GM23248 (cell line): ENCODE measurements around the gene PCMTD2. TPM values are rescaled to one million over a fixed set of nuclear protein-coding genes. Genes with fewer than 3 reads are reported as not detected.

Experiments
- DNase-seq: peaks from one replicate; pipeline ENCODE4 v3.0.0-alpha.2; 2015
- H2AFZ ChIP-seq: fragments of 200-600 bp; sonication (generic); 2 replicates; pipeline ENCODE4 v1.6.1; 2016; ENCODE audit warnings: antibody characterized with exemption
- H3F3A ChIP-seq: fragments of 200-600 bp; sonication (generic); 2 replicates; pipeline ENCODE4 v1.6.1; 2016; ENCODE audit warnings: mild to moderate bottlenecking, antibody characterized with exemption, mixed run types; ENCODE audit not compliant: insufficient read depth
- H3K27ac ChIP-seq: fragments of 200-600 bp; sonication (generic); 2 replicates; pipeline ENCODE4 v1.5.1; 2016; ENCODE audit warnings: mild to moderate bottlenecking
- H3K27me3 ChIP-seq: fragments of 200-600 bp; sonication (generic); replicated peaks from 2 replicates; pipeline ENCODE4 v1.6.1; 2016; ENCODE audit warnings: mild to moderate bottlenecking; ENCODE audit not compliant: insufficient read depth
- H3K36me3 ChIP-seq: fragments of 200-600 bp; sonication (generic); 2 replicates; pipeline ENCODE4 v1.6.1; 2016; ENCODE audit warnings: low read depth, mild to moderate bottlenecking
- H3K4me1 ChIP-seq: fragments of 200-600 bp; sonication (generic); 2 replicates; pipeline ENCODE4 v1.6.1; 2016; ENCODE audit warnings: mild to moderate bottlenecking; ENCODE audit not compliant: insufficient read depth
- H3K4me2 ChIP-seq: fragments of 200-600 bp; sonication (generic); one replicate; pipeline ENCODE4 v1.6.1; 2016; ENCODE audit warnings: mild to moderate bottlenecking; ENCODE audit not compliant: unreplicated experiment
- H3K4me3 ChIP-seq: fragments of 200-600 bp; sonication (generic); 2 replicates; pipeline ENCODE4 v1.5.1; 2016; ENCODE audit warnings: mild to moderate bottlenecking
- H3K79me2 ChIP-seq: fragments of 200-600 bp; sonication (generic); 2 replicates; pipeline ENCODE4 v1.6.1; 2016; ENCODE audit warnings: mild to moderate bottlenecking; ENCODE audit not compliant: insufficient read depth
- H3K9ac ChIP-seq: fragments of 200-600 bp; sonication (generic); 2 replicates; pipeline ENCODE4 v1.6.1; 2016; ENCODE audit warnings: mild to moderate bottlenecking
- H3K9me2 ChIP-seq: fragments of 200-600 bp; sonication (generic); 2 replicates; pipeline ENCODE4 v1.6.1; 2016; ENCODE audit warnings: mixed run types, mild to moderate bottlenecking, moderate library complexity; ENCODE audit not compliant: insufficient read depth
- H3K9me3 ChIP-seq: fragments of 200-600 bp; sonication (generic); one replicate; pipeline ENCODE4 v1.6.1; 2017; ENCODE audit warnings: low read depth
- H4K20me1 ChIP-seq: fragments of 200-600 bp; sonication (generic); 2 replicates; pipeline ENCODE4 v1.6.0; 2016; ENCODE audit not compliant: insufficient read depth
- EZH2 ChIP-seq: fragments of 200-600 bp; sonication (generic); IDR thresholded peaks from 2 replicates; pipeline ENCODE4 v1.6.1; 2018; ENCODE audit warnings: antibody characterized with exemption, mild to moderate bottlenecking; ENCODE audit not compliant: insufficient read depth, poor library complexity, severe bottlenecking
- EZH2phosphoT487 ChIP-seq: fragments of 200-600 bp; sonication (generic); IDR thresholded peaks from 2 replicates; pipeline ENCODE4 v1.6.1; 2018; ENCODE audit warnings: antibody characterized with exemption, moderate library complexity, mild to moderate bottlenecking, low read depth; ENCODE audit not compliant: insufficient read depth
- WGBS, 2 experiments: methylation state at CpG; one replicate each; pipeline ENCODE4 v1.1.6; 2015 to 2017; ENCODE audit warnings: low lambda C conversion rate in 2 of 2, low coverage in 1 of 2; ENCODE audit errors: missing lambda C conversion rate in 2 of 2; 5-methylcytosine and 5-hydroxymethylcytosine counted together
- in situ Hi-C: fragments of 300-500 bp; cut with MboI; formaldehyde crosslinking; loops from 2 replicates; pipeline ENCODE4 v1.15.0; 2020
- polyA plus RNA-seq: library from polyadenylated mRNA; unstranded; fragments of >200 nt; fragmentation: Nextera tagmentation; extraction: Ambion mirVana; gene quantifications from 2 replicates; pipeline ENCODE4 v1.2.1, GENCODE V29; 2016
- total RNA-seq: library from RNA; depleted of rRNA; stranded (reverse); fragments of >200 nt; shearing (Covaris generic); gene quantifications from 2 replicates; pipeline ENCODE4 v1.2.3, GENCODE V29; 2014

The PCMTD2 gene
- total and polyA plus RNA-seq, 2 experiments from 2014 or later, result 21.1 to 34.3 TPM

DNA sequence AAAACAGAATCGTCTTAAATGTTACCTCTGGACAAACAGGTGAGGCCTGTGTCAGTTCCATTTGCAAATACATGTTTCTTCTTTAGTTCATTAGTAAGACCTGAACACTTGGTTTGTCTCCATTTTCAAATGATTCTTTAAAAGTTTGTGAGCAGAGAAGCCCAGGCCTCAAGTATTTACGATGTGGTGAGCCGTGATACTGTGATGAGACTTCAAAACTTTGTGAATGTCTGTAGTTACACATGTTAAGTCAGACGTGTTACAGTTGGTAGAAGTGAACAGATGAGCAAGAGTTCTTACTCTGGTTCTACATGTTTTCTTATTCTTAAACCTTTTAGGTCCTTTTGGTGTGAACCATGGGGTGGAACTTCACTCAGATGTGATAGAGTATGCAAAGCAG lies 8.5 kb downstream of the PCMTD2 start:
- TF ChIP-seq EZH2 (no peak), EZH2phosphoT487 (no peak)
- Histone ChIP-seq H3K27ac (no peak overlapping the region), H3K9me3 (no peaks in the 10 kb centered on the region), H3K9me2 (no peaks in the 10 kb centered on the region), H3F3A (no peaks in the 10 kb centered on the region), H3K36me3 (peaks cover 9% of the 10 kb centered on the region; the same call in 1 of the 2 replicates), H3K4me3 (no peak overlapping the region), H2AFZ (no peak overlapping the region), H3K4me1 (peaks cover 7% of the 10 kb centered on the region; the same call in 1 of the 2 replicates), H3K79me2 (peaks cover 23% of the 10 kb centered on the region), H3K27me3 (no peaks in the 10 kb centered on the region), H3K4me2 (no peak overlapping the region), H4K20me1 (no peaks in the 10 kb centered on the region), H3K9ac (no peak overlapping the region)
- in situ Hi-C loops, result no loop called here
- WGBS, 2 experiments, result 71 to 73% methylated on average over 4 of the region's 4 CpGs
- DNase-seq, result no peak

GRCh38 chr20:64265201-64265600 lies 9.7 kb downstream of the PCMTD2 start:
- Histone ChIP-seq H3K9me2 (no peaks in the 10 kb centered on the region), H3K4me1 (peaks cover 7% of the 10 kb centered on the region; the same call in 1 of the 2 replicates), H4K20me1 (no peaks in the 10 kb centered on the region), H3K27ac (no peak overlapping the region), H3K79me2 (peaks cover 14% of the 10 kb centered on the region), H3K9ac (no peak overlapping the region), H3F3A (no peaks in the 10 kb centered on the region), H3K36me3 (peaks cover 9% of the 10 kb centered on the region; the same call in 1 of the 2 replicates), H3K27me3 (no peaks in the 10 kb centered on the region), H2AFZ (no peak overlapping the region), H3K4me2 (no peak overlapping the region), H3K9me3 (no peaks in the 10 kb centered on the region), H3K4me3 (no peak overlapping the region)
- DNase-seq, result no peak
- WGBS, 2 experiments, result 97% methylated on average over 5 of the region's 5 CpGs
- TF ChIP-seq EZH2phosphoT487, result no peak
- TF ChIP-seq EZH2, result no peak
- in situ Hi-C loops, result no loop called here

DNA sequence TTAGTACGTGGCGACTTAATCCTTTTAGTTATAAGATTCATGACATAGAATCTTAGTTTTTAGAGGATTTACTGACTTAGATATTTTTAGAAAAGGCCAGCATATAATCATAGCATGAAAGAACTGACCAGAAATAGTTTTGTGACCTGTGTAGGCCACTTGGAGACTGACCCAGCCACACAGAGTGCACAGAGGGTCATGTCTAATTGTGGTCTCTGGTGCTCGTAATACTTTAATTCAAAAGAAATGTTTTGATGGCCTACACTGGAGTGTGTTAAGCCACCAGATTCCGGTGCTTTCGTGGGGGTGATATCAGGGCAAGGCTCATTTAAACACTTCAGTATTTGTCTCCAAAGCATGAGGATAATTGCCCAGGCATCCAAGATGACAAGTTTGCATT lies 11.4 kb downstream of the PCMTD2 start:
- 96 to 97% methylated on average over 5 of the region's 5 CpGs for WGBS, 2 experiments
- Histone ChIP-seq H3K4me1 (no peaks in the 10 kb centered on the region), H2AFZ (no peak overlapping the region), H3K27me3 (no peaks in the 10 kb centered on the region), H4K20me1 (no peaks in the 10 kb centered on the region), H3K9ac (no peak overlapping the region), H3K4me3 (no peak overlapping the region), H3K36me3 (peaks cover 9% of the 10 kb centered on the region; the same call in 1 of the 2 replicates), H3K27ac (no peak overlapping the region), H3K9me3 (no peaks in the 10 kb centered on the region), H3K4me2 (no peak overlapping the region), H3K79me2 (peaks cover 14% of the 10 kb centered on the region), H3K9me2 (no peaks in the 10 kb centered on the region), H3F3A (no peaks in the 10 kb centered on the region)
- TF ChIP-seq EZH2phosphoT487 (no peak), EZH2 (no peak)
- DNase-seq, result no peak
- in situ Hi-C loops, result no loop called here

DNA sequence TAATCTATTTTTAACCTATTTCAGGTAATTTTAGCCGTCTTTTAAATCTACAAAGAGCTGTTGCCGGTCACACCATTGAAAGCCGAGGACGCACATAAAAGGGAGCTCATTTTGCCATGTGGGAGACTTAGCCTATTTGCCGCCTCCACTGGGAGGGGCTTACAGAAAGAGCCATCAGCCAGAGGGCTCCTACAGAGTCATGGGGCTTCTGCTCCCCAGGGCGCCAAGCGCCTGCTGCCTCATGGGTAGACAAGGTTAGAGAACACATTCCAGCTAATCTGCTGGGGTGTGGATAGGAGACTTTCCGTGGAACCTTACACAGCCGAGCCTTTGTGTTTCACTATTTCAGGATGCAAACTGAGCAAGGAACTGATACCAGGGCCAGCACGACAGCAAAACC lies 12.6 kb downstream of the PCMTD2 start:
- no peak overlapping the region for H3K27ac ChIP-seq
- peaks cover 8% of the 10 kb centered on the region for H3K79me2 ChIP-seq
- no peaks in the 10 kb centered on the region for H3K9me3 ChIP-seq
- H4K20me1 ChIP-seq, result no peaks in the 10 kb centered on the region
- 89 to 90% methylated on average over 10 of the region's 10 CpGs for WGBS, 2 experiments
- no peaks in the 10 kb centered on the region for H3K27me3 ChIP-seq
- no peaks in the 10 kb centered on the region for H3F3A ChIP-seq
- TF ChIP-seq EZH2phosphoT487, result no peak
- no peak for TF ChIP-seq EZH2
- H2AFZ ChIP-seq, result no peak overlapping the region
- H3K36me3 ChIP-seq, result peaks cover 9% of the 10 kb centered on the region; the same call in 1 of the 2 replicates
- H3K9me2 ChIP-seq, result no peaks in the 10 kb centered on the region
- DNase-seq, result no peak
- H3K4me2 ChIP-seq, result no peak overlapping the region
- in situ Hi-C loops, result no loop called here
- no peak overlapping the region for H3K9ac ChIP-seq
- H3K4me1 ChIP-seq, result no peaks in the 10 kb centered on the region
- no peak overlapping the region for H3K4me3 ChIP-seq
